Right forelimb (tissue), 1 donor: Measurements from ENCODE around the gene SLC7A5.
"Not testable (repeated sequence)": the region's sequence is repeated elsewhere in the genome, so short reads cannot be mapped to it uniquely, and the experiment has no call there.

ENCODE experiments used
- DNase-seq: peaks from one replicate; pipeline ENCODE4 v3.0.0-alpha.2; 2018

The SLC7A5 gene

DNA sequence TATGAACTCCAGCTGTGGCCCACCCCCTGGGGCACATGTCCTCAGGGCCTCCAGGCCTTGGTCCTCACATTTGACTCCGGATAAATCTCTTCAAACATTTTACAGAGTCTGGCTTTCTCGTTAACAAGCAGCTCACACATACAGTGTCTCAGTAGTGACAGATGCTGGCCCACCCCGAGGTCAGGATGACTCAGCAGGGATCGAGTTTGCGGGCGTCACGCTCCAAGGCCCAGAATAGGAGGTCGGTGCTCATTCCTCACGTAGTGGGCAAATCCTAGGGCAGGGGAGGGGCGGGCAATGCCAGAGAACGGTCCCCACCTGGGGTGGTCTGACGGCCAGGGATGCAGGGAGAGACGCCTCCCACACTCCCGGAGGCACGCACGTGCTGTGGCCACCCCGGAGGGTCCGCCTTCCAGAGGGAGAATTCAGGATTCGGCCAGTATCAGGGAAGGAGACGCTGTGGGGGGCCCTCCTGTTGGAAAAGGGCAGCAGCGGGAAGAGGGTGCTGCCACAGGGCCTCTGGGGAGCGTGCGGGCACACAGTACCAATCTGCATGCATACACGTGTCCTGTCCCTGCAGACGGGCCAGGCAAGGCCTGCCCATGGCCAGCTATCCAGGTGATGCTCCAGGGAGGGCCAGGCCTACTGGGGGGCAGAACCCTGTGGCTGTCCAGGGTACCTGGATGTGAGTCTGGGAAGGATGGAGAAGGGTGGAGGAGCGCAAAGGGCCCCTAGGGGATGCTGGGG, 8.6 kb downstream of the SLC7A5 start:
- no peak for DNase-seq

DNA sequence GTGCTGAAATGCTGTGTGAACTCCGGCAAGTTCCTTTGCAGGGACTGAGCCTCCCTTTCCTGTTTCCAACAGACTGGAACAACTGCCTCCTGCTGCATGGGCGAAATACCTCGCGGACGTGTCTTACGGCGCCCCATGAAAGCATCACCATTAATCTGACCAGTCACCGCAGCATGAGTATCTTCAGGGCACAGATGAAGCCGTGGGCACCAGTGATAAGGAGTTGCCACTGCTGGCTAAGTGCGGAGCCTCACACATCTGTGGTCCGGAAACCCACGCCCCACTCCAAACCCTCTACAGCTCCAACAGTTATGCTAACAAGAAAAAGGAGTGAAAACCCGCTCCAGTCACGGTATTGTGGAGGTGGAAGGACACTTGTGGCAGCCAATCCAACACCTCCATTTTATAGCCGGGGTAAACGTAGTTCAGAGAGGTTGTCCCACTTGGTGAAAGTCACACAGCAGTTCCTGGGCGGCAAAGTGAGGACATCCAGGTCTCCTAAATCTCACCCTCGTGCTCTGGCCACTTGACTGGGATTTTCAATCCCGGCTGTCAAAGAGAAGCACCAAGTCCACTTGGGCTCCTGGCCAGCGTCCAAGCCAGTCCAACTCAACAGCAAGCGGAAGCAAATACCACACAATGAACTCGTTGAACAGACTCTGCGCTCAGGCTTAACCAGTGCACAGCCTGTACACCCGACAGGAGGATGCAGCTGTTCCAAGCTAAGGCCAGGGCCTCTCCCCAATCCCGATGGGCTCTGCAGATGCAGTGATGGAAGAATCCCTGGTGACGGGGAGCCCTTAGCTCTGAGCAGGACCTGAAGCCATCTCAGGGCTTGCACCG, 10.9 kb downstream of the SLC7A5 start:
- not testable (repeated sequence) for DNase-seq

DNA sequence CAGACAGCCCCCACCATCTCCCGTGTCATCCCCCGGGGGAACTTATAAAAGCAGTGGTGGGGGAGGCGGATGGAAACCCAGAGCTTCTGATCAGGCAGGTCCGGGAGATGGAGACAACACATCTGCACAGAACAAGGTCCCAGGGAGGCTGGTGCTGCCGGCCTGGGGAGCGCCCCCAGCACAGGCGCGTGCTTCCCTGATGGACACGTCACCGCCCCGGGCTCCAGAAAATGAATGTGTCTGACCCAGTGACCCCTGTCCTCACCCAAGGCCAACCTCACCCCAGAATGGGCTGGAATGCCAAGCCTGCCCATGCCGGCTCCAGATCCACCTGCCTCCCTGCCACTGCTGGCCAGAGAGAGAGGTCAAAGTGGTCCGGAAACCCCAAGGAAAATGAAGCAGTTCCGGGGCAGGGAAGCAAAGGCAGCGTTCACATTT, 12.5 kb downstream of the SLC7A5 start:
- DNase-seq, result no peak

DNA sequence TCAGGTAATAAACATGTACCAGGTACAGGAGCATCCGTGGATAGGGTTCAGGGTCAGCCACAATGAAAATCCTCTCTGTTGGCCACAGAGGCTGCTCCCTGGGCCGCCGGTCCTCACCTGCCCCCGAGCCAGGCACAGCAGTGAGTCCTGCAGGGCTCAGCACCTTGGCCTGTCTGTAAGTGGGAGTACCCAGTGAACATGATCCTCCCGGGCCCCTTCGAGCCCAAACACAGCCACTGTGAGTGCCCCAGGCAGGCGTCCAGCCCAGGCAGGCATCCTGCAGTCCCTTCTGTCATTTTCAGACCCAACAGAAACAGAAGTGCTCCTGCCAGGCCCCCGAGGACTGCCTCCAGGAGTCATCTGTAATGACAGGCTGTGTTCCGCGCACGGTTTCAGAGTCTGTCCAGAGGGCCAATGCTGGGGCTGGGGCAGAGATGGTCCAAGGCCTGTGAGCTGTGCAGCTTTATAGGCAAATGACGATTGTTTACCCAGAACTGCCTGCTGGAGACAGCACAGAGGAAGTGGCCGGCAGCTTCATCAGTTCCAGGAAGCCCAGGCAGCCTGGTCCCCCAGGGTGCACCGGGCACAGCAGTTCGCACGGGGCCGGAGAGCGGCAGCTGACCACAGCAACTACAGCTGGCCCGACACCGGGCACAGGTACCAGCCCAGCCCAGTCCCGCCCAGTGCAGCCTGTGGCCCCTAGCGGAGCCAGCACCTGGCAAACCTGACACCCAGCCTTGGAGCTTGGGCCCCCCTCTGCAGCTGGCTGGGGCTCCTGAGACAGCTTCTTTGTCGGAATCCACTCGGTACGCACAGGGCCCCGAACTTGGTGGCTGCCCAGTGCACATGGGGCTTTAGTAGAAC, 13.2 kb downstream of the SLC7A5 start:
- DNase-seq, result no peak

DNA sequence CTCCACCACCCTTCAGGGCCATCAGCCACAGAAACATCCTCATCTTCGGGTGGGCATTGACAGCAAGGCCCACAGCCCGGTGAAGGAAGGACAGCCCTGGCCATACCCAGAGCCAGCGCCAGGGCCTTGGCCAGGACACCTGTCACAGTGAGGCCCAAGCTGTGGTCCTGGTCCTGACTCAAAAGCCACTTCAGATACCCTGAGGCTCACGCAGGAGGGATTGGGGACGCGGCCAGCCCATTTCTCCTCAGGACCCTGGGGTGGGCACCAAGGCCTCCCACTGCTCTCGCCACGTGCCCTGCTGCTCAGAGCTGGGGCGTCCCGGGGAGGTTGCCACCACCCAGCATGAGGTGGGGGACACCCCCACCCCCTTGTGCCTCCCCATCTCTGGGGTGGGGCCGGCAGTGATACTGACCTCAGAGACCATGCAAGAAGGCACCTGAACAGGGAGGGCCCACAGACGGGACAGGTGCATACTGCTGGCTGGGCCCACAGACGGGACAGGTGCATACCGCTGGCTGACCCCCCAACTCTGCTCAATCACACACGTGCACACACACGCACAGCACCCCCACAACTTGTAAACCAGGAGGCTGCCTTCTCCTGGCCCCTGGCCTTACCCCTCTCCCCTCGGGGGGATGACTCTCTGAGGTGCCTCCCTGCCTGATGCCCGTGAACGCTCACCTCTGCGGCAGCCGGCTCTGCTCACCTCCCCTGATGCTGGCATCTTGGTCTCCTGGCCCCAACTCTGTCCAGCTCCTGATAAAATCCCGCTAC, 14.2 kb downstream of the SLC7A5 start:
- DNase-seq, result no peak

DNA sequence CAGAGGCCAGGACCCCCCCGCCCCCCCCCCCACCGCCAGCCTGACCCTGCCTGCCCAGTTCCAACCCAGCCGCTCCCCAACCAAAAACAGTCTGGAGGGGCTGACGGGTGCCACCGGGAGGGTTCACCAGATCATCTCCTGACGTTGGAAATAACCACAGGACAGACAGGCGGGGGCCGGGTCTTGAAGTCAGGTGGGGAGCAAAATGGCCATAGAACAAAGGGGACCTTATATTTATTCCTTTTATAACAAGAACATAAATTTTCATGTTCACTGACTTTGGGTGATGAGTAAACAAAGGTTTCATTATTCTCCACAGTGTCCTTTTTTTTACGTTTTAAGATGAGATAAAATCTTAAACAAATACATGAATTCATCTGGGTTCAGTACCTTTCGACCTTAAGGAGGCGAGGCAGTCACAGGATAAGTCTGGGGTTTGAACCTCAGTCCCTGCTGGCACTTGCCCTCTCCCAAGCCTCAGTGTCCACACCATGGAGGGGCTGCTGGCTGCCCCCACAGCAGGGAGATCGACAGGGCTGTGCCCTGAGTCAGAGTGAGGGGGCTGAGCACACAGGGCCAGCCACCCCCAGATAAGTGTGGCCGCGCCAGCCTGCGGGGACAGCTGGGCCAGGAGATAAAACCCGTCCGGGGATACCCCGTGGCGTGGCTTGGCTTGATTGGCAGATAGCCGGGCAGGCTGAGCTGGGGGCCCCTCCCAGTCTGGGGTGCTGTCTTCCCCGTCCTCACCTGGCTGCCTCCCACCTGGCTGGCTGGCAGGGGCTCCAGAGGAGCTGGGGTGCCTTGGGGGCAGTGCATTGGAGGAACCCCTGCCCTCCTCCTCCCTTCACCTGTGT, 15.0 kb downstream of the SLC7A5 start:
- no peak for DNase-seq

DNA sequence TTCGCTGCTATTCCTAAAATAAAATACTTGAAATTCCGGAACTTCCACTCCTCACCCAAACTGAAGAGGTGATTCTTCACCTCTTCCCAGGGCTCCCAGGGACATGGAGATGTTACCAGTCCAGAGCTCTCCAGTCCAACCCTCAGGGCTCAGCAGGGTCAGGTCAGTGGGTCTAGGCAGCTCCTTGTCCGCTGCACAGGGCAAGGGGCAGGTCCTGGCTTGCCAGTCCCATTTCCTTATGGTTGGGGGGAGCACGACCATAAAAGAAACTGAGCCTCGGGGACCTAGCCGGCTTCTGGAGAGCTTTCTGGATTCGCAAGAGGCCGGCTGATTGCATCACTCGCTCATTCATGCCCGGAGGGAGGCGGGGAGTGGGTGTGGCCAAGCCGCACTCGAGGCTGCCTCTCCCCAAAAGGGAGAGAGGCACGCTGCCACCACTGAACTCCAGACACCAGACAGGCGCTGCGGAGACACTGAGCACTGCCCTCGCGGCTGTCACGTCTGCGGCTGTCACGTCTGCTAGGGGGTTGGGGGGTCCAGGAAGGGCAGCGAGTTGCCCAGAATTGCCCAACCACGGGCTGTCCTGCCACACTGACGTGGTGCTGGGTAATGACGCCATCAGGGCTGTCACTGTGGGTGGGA, 15.8 kb downstream of the SLC7A5 start:
- peak; percentile 90 for DNase-seq

DNA sequence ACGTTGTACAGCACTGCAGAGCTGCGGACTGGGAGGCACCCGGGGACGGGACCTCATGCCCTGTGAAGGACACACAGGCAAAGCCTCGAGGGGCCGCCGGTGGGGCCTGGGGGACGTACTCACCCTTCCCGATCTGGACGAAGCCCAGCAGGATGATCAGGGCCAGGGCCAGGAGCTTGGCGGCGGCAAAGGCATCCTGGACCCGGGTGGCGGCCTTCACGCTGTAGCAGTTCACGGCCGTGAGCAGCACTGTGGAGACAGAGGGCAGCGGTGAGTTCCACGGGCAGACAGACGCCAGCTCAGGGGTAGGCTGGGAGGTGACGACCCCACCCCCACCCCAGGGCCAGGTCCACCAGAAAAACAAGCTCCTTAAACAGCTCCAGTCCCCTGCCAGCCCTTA, 17.7 kb downstream of the SLC7A5 start:
- no peak for DNase-seq

DNA sequence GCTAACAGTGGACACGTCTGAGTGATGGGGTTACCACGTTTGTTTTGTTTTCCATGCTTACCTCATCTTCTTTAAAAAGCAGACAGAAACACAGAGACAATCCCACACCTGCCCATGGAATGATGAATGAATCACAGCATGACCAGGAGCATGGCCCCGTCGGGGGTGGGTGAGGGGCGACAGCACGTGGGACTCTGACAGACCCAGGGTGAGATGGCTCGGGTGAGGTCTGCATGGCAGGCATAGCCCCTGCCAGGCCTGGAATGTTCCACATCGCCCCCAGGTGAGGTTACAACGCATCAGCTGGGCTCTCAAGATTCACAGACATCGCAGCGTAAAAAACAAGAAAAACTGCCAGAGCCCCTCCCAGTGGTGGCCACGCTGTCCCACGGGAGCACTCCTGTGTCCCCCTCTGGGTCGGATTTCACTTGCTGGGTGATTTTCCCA, 18.1 kb downstream of the SLC7A5 start:
- no peak for DNase-seq

DNA sequence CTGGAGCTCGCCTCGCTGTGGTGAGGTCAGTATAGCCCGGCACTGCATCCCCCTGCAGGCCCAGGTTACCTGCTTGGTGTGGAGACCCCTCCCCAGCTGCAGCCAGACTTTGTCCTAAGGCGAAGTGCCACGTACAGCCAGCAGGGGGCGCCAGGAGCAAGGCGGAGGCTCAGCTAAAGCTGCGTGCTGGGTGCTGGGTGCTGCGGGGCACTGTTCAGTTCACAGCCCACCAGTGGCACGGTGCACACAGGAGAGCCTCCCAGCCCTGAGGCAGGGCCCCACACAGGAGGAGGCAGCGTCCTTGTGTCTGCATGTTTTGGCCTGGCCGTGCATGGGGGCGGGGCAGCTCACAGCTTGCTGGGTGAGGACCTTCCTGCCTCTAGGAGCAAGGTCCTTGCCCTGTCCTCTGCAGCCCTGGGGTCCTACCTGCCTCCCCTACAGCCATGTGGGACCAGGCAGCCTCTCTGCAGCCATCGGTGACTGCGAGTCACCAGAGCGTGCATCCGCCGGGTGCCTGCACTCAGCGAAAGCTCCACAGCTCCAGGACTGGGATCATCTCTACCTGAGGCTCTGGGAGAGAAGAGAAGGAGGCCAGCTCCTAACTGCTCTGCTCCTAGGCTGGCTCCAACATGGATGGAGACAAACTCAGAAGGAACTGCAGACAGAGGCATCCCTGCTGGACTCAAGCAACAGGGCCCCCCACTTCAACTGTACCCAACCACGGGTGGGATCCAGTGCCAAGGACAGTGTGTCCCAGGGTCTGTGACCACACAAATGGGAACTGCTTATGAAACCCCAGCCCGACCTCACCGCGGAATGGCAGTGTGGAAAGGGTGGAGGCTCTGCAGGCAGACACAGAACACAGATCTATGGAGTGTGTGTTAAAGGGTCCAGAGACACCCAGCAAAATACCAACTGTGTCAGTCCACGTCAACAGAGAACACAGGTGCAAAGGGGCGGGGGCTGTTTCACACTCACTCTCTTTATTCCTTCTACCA, 19.0 kb downstream of the SLC7A5 start:
- DNase-seq, result peak; percentile 79

DNA sequence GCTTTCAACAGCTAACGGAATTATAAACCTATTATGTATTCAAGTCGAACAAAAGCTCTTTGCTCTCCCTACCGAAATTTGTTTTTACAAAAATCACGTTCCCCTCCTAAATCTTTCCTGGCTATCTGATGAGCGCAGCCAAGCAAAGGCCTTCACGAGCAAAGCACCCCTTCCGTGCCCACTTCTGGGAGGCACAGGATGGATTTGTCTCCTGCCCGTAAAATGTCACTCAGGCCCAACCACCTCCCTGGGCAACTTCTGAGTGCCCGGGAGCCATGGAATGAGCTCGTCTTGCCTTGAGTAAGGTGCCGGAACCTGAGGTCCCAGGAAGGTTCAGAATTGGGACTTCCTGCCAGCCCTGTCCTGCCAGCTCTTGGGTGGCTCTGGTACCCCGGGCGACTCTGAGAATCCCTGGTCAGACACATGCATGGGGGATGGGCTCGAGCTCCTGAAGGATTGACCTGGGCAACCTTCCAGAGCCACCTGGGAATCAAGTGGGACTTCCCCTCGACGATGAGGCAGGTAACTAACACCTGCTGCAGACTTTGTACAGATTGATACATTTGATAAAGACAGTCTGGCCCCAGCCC, 19.8 kb downstream of the SLC7A5 start:
- DNase-seq, result no peak

DNA sequence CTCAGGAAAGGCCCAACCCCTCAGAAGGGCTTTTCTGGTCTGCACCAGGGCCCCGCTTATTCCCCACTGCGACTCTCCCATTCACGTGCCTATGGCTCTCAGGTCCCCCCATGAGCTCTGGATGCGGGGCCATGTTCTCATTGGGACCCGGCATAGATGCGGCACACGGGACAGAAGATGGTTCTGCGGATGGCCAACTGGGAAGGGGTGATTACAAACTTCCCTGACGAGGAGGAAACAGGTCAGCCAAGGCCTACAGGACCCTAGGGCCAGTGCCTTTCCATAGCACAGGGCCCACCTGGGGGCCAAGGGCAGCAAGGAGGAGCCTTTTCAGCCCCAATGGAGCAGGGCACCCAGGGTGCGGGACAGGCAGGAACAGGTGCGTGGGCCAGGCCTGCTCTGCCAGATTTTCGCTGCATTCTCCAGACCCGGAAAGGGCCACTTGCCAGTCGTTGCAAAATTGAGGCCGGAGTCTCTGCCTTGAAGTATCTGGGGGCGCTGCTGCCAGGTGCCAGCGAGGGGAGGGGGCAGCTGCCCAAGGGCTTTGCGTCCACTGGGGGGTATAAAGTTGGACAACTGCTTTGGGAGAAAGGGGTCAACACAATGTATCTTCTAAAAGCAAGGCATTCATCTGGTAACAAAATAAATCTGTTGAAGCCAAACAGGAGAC, 20.5 kb downstream of the SLC7A5 start:
- DNase-seq, result no peak

DNA sequence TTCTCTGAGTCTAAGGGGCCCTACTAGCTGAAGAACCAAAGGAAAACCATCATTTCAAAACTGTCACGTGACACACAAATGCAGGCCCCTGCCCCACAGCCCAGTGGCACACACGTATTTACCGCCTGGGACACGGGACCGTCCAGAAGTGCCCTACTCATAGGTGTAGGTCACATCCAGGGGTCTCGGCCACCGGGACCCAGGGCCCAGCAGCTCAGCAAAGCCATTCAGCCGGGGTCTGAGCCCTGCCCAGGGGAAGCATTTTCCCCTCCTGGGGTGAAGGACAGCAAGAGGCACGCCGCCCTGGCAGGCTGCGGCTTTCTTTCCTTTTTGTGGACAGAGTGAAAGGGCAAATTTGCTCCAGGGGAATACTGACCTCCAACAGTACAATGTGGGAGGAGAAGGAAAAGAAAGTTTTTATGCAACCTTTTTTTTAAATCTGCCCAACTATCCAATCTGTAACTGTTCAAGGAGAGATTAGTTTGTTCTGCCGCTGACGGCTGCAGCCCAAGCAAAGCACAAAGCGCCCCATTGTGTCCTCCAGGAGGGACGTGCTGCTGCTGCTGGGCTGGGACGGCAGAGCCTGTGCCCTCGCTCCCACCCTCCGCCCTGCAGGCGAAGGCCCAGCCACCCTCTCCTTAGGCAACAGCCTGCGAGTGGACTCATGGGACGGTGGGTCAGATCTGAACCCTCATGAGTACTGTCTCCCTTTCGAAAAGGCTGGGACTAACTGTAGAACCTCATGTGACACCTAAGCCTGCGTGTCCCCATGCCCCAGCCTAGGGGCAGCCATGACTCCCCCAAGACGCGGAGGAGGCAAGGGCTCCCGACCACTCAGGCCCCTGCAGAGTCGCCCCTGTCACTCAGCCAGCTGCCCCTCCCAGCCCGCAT, 21.3 kb downstream of the SLC7A5 start:
- no peak for DNase-seq

DNA sequence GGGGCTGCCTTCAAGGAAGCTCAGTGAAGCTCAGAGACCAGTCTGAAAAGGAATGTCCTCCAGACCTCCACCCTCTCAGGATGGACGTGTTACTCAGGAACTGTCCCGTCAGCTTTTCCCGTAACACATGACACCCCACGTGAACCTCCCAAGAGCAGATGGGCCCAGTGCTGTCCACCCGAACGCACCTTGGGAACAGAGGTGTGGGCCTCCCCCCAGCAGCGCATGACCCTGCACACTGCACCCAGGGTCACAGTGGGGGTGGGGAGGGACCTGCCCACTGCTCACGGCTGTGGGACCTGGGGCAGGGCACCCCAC, 21.9 kb downstream of the SLC7A5 start:
- no peak for DNase-seq

DNA sequence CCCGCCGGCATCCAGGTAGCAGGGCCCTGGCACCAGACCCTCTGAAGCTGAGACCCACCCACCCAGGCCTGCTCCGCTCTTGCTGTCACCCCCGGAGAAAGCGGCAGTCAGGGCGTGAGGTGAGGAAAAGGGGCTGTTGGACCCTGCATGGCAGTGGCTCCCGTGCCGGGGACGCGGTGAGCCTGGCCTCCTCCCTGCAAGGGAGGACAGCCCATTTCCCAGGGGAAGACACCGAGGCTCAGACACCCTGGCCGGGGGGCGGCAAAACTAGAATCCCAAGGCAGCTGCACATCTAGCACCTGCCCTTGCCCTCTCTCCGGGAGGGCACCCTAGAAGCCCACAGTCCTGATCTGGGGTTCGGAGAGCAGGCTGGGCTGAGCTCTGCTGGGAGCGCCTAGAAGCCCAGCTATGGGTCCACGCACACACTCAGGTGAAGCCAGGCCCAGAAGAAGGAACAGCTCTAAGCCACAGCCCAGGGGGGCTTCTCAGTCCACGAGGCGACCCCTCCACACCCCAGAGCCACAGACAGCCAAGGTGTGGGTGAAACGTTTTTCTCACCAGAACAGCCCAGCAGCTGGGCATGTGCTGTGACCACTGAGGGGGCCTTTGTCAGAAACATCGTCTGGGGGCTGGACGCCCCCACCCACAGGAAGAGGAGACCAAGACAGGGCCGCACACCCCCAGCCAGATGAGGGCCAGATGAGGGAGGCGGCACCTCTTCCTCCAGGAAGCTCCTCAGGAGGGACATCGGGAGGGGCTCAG, 22.4 kb downstream of the SLC7A5 start:
- no peak for DNase-seq

DNA sequence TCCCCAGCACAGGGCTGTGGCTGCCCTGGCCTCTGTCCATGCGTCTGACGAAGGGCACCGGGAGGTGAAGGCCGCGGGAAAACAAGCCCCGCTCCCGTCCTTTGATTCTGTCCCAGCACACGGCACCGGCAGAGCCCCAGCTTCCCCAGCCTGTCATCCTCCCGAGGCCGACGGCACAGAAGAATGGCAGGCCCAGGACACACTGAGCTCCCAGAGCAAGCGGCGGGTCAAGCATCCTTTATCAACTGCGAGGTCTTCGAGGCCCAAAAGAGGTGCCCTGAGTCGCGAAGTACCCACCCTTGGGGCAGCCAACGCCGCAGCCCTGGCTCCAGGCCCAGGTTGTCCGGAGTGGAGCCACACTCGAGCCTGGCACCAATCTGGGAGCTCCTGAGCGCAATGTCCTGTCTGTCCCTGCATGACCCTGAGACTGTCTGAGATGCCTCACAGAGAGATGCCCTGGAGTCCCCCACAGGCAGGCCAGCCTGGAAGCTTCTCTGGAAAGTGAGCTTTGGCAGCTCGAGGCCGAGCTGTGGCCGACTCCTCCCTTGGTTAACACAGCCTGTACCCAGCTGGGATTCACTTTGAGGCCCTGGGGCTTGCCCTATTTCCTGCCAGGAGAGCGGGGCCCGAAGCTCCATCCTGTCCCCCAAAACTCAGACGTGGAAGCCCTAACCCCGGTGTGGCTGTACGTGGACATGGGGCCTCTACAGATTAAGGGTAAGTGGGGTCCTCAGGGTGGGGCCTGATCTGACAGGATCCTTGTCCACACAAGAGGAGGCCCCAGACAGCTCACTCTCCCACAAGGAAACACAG, 23.3 kb downstream of the SLC7A5 start:
- no peak for DNase-seq
